Activated T-helper 9 cell treated with anti-CD3 and anti-CD28 coated beads, Interleukin-2, amount 50 U/mL, for 16 hours (primary cell): ENCODE data around the gene CACHD1.
"Not testable (repeated sequence)": the region's sequence is repeated elsewhere in the genome, so short reads cannot be mapped to it uniquely, and the experiment has no call there.

Source experiments
- DNase-seq: peaks from one replicate; pipeline ENCODE4 v3.0.0-alpha.2; 2020; ENCODE audit warnings: low read depth

CACHD1 gene

GRCh38 chr1:64594446-64594845 lies 124.5 kb downstream of the CACHD1 start:
- no peak for DNase-seq

GRCh38 chr1:64595871-64596515 lies 126.1 kb downstream of the CACHD1 start:
- no peak for DNase-seq

GRCh38 chr1:64597113-64597512 lies 127.2 kb downstream of the CACHD1 start:
- no peak for DNase-seq

- no peak for DNase-seq
Measured at GRCh38 chr1:64598100-64598571, 128.2 kb downstream of the CACHD1 start.

GRCh38 chr1:64599242-64599641 lies 129.3 kb downstream of the CACHD1 start:
- no peak for DNase-seq

GRCh38 chr1:64601207-64601606 lies 131.3 kb downstream of the CACHD1 start:
- DNase-seq, result no peak

- no peak for DNase-seq
Measured at GRCh38 chr1:64608005-64608650, 138.2 kb downstream of the CACHD1 start.

- no peak for DNase-seq
Measured at GRCh38 chr1:64608651-64609048, 138.7 kb downstream of the CACHD1 start.

GRCh38 chr1:64610950-64611349 lies 141.0 kb downstream of the CACHD1 start:
- not testable (repeated sequence) for DNase-seq

GRCh38 chr1:64616039-64616438 lies 146.1 kb downstream of the CACHD1 start:
- DNase-seq, result no peak

- no peak for DNase-seq
Measured at GRCh38 chr1:64623750-64624191, 153.8 kb downstream of the CACHD1 start.

GRCh38 chr1:64624218-64624713 lies 154.3 kb downstream of the CACHD1 start:
- no peak for DNase-seq

GRCh38 chr1:64624808-64625207 lies 154.9 kb downstream of the CACHD1 start:
- no peak for DNase-seq

GRCh38 chr1:64630611-64631010 lies 160.7 kb downstream of the CACHD1 start:
- DNase-seq, result no peak

- no peak for DNase-seq
Measured at GRCh38 chr1:64631346-64632034, 161.6 kb downstream of the CACHD1 start.

GRCh38 chr1:64632936-64633335 lies 163.0 kb downstream of the CACHD1 start:
- no peak for DNase-seq

- DNase-seq, result no peak
Measured at GRCh38 chr1:64645735-64646134, 175.8 kb downstream of the CACHD1 start.

GRCh38 chr1:64650411-64650810 lies 180.5 kb downstream of the CACHD1 start:
- no peak for DNase-seq

GRCh38 chr1:64651841-64652240 lies 181.9 kb downstream of the CACHD1 start:
- no peak for DNase-seq

- no peak for DNase-seq
Measured at GRCh38 chr1:64653466-64653865, 183.5 kb downstream of the CACHD1 start.

GRCh38 chr1:64654519-64655341 lies 184.8 kb downstream of the CACHD1 start:
- DNase-seq, result no peak

- DNase-seq, result no peak
Measured at GRCh38 chr1:64655861-64656260, 185.9 kb downstream of the CACHD1 start.
